HG03457 (cell line): ENCODE results near the gene PXT1.
"Not testable (repeated sequence)": the region's sequence is repeated elsewhere in the genome, so short reads cannot be mapped to it uniquely, and the experiment has no call there.

Experiments used
- ATAC-seq: cut with Tn5 transposase; IDR thresholded peaks from one replicate; pipeline ENCODE4 v1.9.1; 2021; ENCODE audit warnings: moderate number of reproducible peaks; ENCODE audit not compliant: unreplicated experiment

Gene PXT1

GRCh38 chr6:36444470-36444869, 1.8 kb upstream of the PXT1 start:
- no peak for ATAC-seq

GRCh38 chr6:36443471-36444428, 1.1 kb upstream of the PXT1 start:
- no peak for ATAC-seq

- no peak for ATAC-seq
Observed at GRCh38 chr6:36442103-36442670, 467 bp downstream of the PXT1 start.

GRCh38 chr6:36441307-36441894, 1.3 kb downstream of the PXT1 start:
- no peak for ATAC-seq

GRCh38 chr6:36436466-36436865, 6.2 kb downstream of the PXT1 start:
- no peak for ATAC-seq

GRCh38 chr6:36432151-36432671, 10.4 kb downstream of the PXT1 start:
- no peak for ATAC-seq

GRCh38 chr6:36431197-36431596, 11.5 kb downstream of the PXT1 start:
- no peak for ATAC-seq

GRCh38 chr6:36430351-36430750, 12.3 kb downstream of the PXT1 start:
- ATAC-seq = no peak

- no peak for ATAC-seq
Observed at GRCh38 chr6:36428911-36429310, 13.7 kb downstream of the PXT1 start.

- ATAC-seq = no peak
Observed at GRCh38 chr6:36426622-36427021, 16.0 kb downstream of the PXT1 start.

- ATAC-seq = peak; percentile 82
Observed at GRCh38 chr6:36423101-36423824, 19.4 kb downstream of the PXT1 start.

GRCh38 chr6:36422714-36423100, 19.9 kb downstream of the PXT1 start:
- no peak for ATAC-seq

- no peak for ATAC-seq
Observed at GRCh38 chr6:36419310-36419709, 23.3 kb downstream of the PXT1 start.

- no peak for ATAC-seq
Observed at GRCh38 chr6:36418558-36418957, 24.1 kb downstream of the PXT1 start.

- no peak for ATAC-seq
Observed at GRCh38 chr6:36414481-36414880, 28.2 kb downstream of the PXT1 start.

GRCh38 chr6:36413489-36414480, 28.9 kb downstream of the PXT1 start:
- ATAC-seq = no peak

GRCh38 chr6:36409718-36410117, 32.9 kb downstream of the PXT1 start:
- ATAC-seq = not testable (repeated sequence)

GRCh38 chr6:36404164-36404563, 38.5 kb downstream of the PXT1 start:
- no peak for ATAC-seq

- ATAC-seq = no peak
Observed at GRCh38 chr6:36402481-36402880, 40.2 kb downstream of the PXT1 start.

GRCh38 chr6:36399970-36400369, 42.7 kb downstream of the PXT1 start:
- no peak for ATAC-seq
